ENCODE results near the gene GALP. TPM values are rescaled to one million over a fixed set of nuclear protein-coding genes. Genes with fewer than 3 reads are reported as not detected.
"Not testable (repeated sequence)": the region's sequence is repeated elsewhere in the genome, so short reads cannot be mapped to it uniquely, and the experiment has no call there.

Gene GALP
- 0.22 TPM in 1 of 2 replicates, not detected in the other for total RNA-seq (2014; rRNA removed; shearing (Covaris generic))
- polyA plus RNA-seq (2014; cell fraction: nucleus; rRNA removed) = not detected in 2 replicates

- not testable (repeated sequence) for DNase-seq (ENCODE audit: extremely low read depth, low read depth)
Measured at GRCh38 chr19:56175861-56176307, at the start of gene GALP. GALP (plus strand) TSS chr19:56176008; CDS start chr19:56177109, 1,101 bp downstream.

- DNase-seq (ENCODE audit: extremely low read depth, low read depth) = no peak
Measured at GRCh38 chr19:56126983-56127780, 48.6 kb upstream of the GALP start.

DNA sequence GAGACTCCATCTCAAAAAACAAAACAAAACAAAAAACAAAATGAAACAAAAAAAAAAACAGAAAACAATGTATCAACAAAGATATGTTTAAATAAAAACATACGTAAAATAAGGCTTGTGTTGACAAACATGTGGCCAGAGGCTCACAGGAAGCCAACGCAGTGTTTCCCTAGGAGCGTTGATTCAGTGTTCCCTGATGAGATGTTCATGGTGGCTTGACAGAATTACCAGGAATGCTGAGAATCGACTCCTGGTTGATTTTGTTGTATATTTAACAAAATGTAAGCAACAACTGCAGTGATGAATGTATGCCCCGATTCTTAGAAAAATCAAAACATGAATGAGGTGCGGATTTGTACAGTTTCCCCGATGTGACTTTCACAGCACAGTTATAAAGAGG lies 45.8 kb upstream of the GALP start:
- no peak for DNase-seq (ENCODE audit: extremely low read depth, low read depth)

DNA sequence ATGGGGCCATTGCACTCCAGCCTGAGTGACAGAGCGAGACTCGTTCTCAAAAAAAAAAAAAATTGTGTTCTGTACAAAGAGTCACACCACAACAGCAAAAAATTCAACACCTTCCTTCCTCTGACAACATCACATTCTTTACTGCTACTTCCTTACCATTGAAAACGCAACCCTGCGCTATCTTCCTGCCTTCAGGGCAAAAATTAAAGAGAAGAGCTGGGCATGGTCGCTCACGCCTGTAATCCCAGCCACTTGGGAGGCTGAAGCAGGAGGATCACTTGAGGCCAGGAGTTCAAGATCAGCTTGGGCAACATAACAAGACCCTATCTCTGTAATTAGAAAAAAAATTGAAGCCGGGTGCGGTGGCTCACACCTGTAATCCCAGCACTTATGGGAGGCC lies 44.2 kb upstream of the GALP start:
- no peak for DNase-seq (ENCODE audit: extremely low read depth, low read depth)

GRCh38 chr19:56132316-56132822 lies 43.4 kb upstream of the GALP start:
- no peak for DNase-seq (ENCODE audit: extremely low read depth, low read depth)

- no peak for DNase-seq (ENCODE audit: extremely low read depth, low read depth)
Measured at GRCh38 chr19:56133858-56134653, 41.8 kb upstream of the GALP start.

DNA sequence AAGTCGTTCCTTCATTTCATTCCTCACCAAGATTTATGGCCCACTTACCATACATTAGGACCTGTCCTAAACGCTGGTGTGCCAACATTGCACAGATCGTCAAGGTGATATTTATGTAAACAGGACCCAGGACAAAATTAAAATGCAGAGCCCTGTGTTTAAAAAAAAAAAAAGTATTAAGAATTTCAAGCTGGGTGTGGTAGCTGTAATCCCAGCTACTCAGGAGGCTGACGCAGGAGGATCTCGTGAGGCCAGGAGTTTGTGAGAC lies 41.2 kb upstream of the GALP start:
- no peak for DNase-seq (ENCODE audit: extremely low read depth, low read depth)

GRCh38 chr19:56136362-56136761 lies 39.4 kb upstream of the GALP start:
- no peak for DNase-seq (ENCODE audit: extremely low read depth, low read depth)

- DNase-seq (ENCODE audit: extremely low read depth, low read depth) = no peak
Measured at GRCh38 chr19:56137405-56137804, 38.4 kb upstream of the GALP start.

DNA sequence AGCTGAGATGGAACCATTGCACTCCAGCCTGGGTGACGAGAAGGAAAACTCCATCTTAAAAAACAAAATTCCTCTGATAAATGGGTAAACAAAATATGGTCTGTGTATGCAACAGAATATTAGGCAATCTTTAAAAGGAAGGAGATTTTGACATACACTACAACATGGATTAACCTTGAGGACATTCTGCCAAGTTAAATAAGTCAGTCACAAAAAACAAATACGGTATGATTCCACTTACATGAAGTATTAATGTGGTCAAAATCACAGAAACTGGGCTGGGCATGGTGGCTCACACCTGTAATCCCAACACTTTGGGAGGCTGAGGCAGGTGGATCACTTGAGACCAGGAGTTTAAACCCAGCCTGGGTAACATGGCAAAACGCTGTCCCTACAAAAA lies 37.7 kb upstream of the GALP start:
- DNase-seq (ENCODE audit: extremely low read depth, low read depth) = no peak

GRCh38 chr19:56139847-56140582 lies 35.8 kb upstream of the GALP start:
- DNase-seq (ENCODE audit: extremely low read depth, low read depth) = no peak

GRCh38 chr19:56140583-56141416 lies 35.0 kb upstream of the GALP start, which contains the start of gene ZNF444:
ZNF444 (plus strand) TSS chr19:56141287; CDS start chr19:56146912, 5,625 bp downstream.
- peak; percentile 96 for DNase-seq (ENCODE audit: extremely low read depth, low read depth)

DNA sequence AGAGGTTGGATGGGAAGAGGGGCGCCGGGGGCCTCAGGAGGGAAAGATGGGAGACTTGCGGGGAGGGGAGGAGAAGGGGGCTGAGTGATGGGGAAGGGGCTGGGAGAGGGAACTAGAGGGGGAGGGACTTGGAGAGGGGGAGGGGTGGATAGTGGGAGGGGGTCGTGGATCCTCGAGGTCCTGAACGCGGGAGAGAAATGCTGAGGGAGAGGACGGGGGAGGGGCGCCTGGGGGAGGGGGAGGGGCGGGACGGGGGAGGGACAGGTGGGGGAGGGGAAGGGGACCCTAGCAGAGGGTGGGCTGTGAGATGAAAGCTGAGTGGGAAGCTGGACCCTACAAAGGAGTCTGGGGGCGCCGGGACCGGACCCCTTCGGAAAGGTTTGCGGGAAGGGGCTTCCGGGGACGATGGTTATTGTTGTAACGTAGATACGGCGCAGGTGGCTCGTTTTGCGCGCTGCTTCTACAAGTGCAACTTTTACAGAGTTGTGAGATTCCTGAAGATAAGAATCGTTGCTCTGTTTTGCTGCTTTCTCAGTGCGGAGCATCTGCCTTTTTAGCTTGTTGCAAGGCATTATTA lies 34.3 kb upstream of the GALP start:
- no peak for DNase-seq (ENCODE audit: extremely low read depth, low read depth)

GRCh38 chr19:56142087-56142787 lies 33.6 kb upstream of the GALP start:
- no peak for DNase-seq (ENCODE audit: extremely low read depth, low read depth)

DNA sequence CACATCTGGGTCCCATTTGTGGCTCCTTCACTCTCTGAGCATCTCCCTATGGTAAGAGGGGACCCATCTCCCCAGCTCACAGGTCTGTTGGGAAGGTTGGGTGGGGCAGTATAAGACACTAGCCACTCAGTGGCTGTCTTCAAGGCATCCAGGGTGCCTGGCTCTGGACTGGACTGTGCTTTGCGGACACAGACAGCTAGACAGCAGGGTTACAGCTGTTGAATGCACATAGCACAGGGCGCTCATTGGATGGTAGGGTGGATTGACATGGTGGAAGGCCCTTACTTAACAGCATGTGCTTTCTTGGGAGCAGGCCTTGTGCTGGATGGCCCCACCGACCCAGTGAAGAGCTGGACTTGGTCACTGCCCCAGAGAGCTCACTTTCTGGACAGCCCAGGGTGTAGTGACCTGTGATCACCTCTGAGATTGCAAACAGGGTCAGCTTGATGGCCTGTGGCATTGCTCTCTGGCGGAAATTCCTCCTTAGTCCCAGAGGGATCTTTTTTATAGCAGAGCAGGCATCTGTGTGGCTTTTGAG lies 32.8 kb upstream of the GALP start:
- no peak for DNase-seq (ENCODE audit: extremely low read depth, low read depth)

- DNase-seq (ENCODE audit: extremely low read depth, low read depth) = no peak
Measured at GRCh38 chr19:56144376-56144775, 31.4 kb upstream of the GALP start.

GRCh38 chr19:56144831-56145230 lies 31.0 kb upstream of the GALP start:
- no peak for DNase-seq (ENCODE audit: extremely low read depth, low read depth)

DNA sequence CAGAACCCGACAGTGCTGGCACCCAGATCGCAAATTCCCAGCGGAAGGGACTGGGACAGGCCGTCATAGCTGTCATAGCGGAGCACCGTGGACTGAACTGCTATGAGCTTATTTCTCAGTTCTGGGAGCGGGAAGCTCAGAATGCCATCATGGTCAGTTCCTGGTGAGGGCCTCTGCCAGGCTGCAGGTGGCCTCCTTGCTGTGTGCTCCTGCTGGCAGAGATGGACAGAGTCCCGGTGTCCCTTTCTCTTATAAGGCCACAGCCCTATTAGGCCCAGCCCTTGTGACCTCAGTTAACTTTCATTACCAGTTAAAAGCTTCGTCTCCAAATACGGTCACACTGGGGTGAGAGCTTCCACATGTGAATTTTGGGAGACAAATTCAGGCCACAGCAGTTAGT lies 30.1 kb upstream of the GALP start:
- DNase-seq (ENCODE audit: extremely low read depth, low read depth) = no peak

GRCh38 chr19:56146904-56147303 lies 28.9 kb upstream of the GALP start:
- DNase-seq (ENCODE audit: extremely low read depth, low read depth) = no peak

Data from NCI-H460 (cell line).